ENCODE measurements around the gene ADCY1.
"Not testable (repeated sequence)": the region's sequence is repeated elsewhere in the genome, so short reads cannot be mapped to it uniquely, and the experiment has no call there.

The ADCY1 gene

DNA sequence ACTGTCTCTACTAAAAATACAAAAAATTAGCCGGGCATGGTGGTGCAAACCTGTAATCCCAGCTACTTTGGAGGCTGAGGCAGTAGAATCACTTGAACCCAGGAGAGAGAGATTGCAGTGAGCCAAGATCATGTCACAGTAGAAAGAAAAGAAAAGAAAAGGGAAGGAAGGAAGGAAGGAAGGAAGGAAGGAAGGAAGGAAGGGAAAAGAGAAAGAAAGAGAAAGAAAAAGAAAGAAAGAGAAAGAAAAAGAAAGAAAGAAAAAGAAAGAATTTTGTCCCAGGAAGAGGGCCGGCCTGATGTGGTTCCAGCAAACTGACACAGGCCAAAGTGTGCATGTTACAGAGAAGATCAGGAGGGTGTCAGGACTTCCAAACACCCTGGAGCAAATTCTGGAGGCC, 151.1 kb downstream of the ADCY1 start:
- in situ Hi-C loops (cut with HindIII; ENCODE audit: low sequenced_read_pairs): not testable (repeated sequence)

DNA sequence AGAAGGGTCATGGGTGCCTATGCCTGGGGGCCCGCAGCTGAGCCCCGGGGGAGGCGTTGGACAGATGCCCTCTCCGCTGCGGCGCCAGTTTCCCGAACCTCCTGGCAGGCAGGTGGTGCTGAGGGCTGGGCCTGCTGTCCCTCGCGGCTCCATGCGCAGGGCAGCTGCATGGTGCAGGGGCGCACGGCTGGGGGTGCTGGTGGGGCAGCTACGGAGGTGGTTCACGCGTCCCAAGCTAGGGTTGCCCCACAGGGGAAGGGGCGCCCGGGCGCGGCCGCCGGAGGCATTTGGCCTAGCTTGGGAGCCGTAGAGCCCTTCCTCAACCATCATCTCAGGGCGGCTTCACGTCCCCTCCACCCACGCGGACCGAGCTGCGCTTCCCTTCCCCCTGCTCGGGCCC, 152.7 kb downstream of the ADCY1 start:
- in situ Hi-C loops (cut with HindIII; ENCODE audit: low sequenced_read_pairs): no loop called here

DNA sequence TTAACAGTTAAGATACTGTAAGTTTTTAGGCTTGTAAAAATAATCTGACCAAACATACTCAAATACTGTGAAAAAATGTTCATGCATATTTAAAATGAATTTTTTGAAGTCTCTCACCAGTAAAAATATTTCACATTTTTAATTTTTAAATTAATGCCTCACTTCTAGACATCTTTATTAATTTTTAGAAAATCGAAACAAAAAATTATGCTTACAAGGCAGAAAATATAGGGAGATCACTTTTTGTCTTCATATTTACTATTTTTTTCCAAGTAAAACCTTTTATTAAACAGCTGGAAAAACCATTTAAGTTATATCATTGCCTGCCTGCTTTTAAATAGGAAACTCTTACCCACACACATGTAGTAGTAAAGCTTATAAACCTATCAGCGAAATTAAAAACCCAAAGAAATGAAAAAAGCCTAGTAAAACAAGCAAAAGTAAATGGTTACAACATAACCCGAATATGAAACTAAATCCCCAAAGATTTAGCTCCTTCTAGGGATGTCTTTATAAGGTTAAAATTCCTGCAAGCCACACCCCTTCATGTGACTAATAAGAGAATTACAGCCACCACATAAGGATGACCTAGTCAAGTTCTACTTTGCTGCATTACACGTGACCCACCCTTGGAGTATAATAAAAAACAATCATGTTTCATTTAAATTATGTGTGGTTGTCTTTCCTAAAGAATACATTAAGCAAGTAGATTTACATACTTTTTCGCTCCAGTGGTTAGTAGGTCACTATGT, 157.7 kb downstream of the ADCY1 start:
- in situ Hi-C loops (cut with HindIII; ENCODE audit: low sequenced_read_pairs): not testable (repeated sequence)

GRCh38 chr7:45738920-45739319, 164.8 kb downstream of the ADCY1 start:
- in situ Hi-C loops (cut with HindIII; ENCODE audit: low sequenced_read_pairs): not testable (repeated sequence)

DNA sequence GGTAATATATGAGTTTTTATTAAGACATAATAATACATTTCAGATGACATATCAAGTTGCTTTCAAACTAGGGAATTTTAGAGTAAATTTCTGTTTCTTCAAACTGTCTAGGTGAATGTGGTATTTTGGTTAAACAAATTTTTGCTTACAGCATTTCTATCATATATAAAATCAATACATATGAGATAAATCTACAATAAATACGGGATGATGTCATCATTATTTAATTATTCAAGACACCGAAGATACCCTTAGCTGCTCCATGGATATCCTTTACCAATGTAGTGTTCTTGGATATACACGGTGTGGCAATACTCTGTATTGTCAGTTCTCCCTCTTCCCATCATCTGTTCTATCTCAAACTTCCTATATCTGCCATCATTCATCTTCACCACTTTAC, 166.4 kb downstream of the ADCY1 start:
- in situ Hi-C loops (cut with HindIII; ENCODE audit: low sequenced_read_pairs): not testable (repeated sequence)

- in situ Hi-C loops (cut with HindIII; ENCODE audit: low sequenced_read_pairs): not testable (repeated sequence)
Measured at GRCh38 chr7:45748976-45749375, 174.8 kb downstream of the ADCY1 start.

GRCh38 chr7:45751352-45751751, 177.2 kb downstream of the ADCY1 start:
- in situ Hi-C loops (cut with HindIII; ENCODE audit: low sequenced_read_pairs): not testable (repeated sequence)

- in situ Hi-C loops (cut with HindIII; ENCODE audit: low sequenced_read_pairs): not testable (repeated sequence)
Measured at GRCh38 chr7:45756333-45756732, 182.2 kb downstream of the ADCY1 start.

- in situ Hi-C loops (cut with HindIII; ENCODE audit: low sequenced_read_pairs): not testable (repeated sequence)
Measured at GRCh38 chr7:45756757-45757156, 182.6 kb downstream of the ADCY1 start.

DNA sequence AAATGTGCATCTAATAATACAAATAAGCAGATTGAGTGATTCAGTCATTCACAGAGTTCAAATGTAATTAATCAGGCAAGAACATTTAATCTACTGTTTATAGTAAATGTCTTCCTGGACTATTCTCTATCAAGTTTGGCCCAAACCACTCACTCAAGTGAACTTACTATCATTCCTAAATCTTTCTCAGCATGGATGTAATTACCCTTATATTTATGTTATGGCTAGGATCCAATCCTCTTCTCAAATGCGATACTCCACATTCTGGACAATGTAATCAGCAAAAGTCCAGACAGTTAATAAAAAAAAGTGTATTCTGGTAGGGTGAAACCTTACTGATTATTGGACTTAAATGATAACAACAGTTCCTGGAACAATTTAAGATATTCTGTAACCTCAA, 185.3 kb downstream of the ADCY1 start:
- in situ Hi-C loops (cut with HindIII; ENCODE audit: low sequenced_read_pairs): not testable (repeated sequence)

DNA sequence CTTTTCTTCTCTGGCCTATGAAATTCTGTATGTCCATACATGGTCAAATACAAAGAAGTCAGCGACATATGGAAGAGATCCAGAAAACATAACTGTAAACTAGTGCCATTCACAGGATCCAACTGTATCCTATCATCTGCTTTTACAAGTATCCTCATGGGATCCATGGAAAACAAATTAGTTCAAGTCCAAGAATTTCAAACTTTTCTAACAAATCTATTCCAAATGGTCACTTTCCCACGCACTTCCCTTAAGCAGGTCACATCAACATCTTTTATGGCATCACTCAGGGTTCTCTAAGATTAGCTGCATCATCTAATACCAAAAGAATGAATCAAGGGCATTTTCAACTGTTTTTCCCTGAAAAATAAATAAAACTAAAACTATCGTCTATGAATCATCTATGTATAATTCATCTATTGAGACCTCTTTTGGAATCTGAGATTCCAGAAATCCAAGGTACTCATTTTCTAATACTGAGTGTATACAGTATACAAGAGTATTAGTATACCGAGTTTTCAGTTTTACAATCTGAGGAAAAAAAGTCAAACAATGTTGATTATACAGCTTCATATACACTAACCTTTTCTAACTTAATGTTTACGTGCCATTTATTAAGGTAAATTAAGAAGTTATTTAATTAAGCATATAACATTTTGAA, 187.5 kb downstream of the ADCY1 start:
- in situ Hi-C loops (cut with HindIII; ENCODE audit: low sequenced_read_pairs): not testable (repeated sequence)

DNA sequence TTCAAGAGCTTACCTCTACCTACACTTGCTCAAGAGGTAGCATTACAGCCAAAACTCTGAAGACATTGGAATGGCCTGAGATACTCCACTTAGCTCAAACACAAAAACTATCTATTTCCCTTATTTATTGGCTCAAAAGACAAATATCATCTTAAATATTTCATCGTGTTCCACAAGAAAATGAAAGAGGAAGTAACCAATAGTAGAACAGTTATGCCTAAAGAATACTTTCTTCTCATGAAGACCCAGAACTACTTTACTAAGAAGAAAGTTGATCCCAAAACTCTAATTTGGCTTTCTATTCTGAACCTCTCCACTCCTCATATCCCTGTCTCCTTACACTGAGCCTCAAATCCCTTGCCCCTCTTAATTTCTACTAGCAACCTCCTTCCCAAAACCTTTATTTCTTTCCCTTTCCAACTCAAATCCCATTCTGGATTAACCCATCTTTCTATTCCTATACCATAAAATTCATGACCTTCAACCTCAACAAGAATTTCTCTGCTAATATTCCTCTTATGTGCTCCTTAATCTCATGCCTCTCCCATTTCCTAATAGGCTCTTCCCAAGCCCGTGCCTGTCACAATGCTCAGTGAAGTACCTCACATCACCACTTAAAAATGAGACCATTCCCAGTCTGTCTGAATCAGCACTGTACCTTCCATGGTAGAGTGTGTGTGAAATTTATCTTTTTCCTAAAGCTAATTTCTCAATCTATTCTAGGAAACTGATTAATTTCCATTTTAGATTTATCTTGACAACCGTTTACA, 188.2 kb downstream of the ADCY1 start:
- in situ Hi-C loops (cut with HindIII; ENCODE audit: low sequenced_read_pairs): not testable (repeated sequence)

DNA sequence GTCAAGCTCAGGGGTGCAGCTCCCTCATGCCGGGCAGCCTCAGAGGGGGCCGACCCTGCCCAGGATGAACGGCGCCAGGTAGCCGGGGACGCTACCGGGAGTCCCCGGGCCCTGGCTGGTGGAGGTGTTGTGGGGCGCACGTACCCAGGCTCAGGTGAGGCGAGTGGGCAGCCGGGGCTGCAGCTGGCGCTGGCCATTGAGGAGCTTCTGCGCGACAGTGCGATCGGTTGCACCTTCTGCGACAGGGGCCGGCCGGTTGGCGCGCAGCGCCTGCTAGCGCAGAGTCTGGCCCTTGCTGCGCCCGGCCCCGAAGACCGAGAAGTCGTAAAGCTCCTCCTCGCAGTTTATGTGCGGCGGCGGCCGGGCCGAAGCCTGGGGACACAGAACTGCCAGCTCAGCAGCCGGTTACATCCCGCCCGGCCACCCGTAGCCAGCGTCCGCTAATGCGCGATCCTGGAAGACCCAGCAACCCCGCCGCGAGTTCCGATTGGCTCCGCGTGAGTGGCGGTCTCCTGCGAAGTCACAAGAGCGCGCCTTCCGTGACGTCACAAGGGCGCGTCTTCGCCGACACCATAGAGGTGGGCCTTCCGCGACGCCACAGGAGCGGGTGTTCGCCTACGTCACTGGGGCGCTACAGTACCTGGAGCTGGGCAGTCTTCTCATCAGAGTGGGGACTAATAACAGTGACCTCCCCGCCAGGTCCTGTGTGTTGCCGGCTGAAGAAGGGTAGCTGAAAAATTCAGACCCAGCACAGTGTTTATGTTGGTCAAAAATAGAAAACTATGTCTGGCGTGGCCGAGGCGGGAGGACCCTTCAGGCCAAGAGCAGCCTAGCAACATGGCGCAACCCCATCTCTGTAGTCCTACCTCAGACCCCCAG, 194.6 kb downstream of the ADCY1 start:
- in situ Hi-C loops (cut with HindIII; ENCODE audit: low sequenced_read_pairs): not testable (repeated sequence)

- in situ Hi-C loops (cut with HindIII; ENCODE audit: low sequenced_read_pairs): not testable (repeated sequence)
Measured at GRCh38 chr7:45769626-45770025, 195.5 kb downstream of the ADCY1 start.

All from endothelial cell of hepatic sinusoid (primary cell).